ENCODE data around the gene KLHDC7A.

KLHDC7A gene

GRCh38 chr1:18534810-18535205 lies 54.1 kb downstream of the KLHDC7A start:
- H3K9me3 ChIP-seq (ENCODE audit: control insufficient read depth, low read length) = no peaks in the 10 kb centered on the region
- TF ChIP-seq, protein P1, sequence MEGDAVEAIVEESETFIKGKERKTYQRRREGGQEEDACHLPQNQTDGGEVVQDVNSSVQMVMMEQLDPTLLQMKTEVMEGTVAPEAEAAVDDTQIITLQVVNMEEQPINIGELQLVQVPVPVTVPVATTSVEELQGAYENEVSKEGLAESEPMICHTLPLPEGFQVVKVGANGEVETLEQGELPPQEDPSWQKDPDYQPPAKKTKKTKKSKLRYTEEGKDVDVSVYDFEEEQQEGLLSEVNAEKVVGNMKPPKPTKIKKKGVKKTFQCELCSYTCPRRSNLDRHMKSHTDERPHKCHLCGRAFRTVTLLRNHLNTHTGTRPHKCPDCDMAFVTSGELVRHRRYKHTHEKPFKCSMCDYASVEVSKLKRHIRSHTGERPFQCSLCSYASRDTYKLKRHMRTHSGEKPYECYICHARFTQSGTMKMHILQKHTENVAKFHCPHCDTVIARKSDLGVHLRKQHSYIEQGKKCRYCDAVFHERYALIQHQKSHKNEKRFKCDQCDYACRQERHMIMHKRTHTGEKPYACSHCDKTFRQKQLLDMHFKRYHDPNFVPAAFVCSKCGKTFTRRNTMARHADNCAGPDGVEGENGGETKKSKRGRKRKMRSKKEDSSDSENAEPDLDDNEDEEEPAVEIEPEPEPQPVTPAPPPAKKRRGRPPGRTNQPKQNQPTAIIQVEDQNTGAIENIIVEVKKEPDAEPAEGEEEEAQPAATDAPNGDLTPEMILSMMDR (IDR thresholded peaks at IDR 0.05) = no peak
- H3K4me2 ChIP-seq (ENCODE audit: low read length) = no peak overlapping the region
- no peaks in the 10 kb centered on the region for H3K36me3 ChIP-seq (ENCODE audit: control insufficient read depth, insufficient read depth, low read length)
- H3K4me3 ChIP-seq (ENCODE audit: low read depth, low read length) = no peak overlapping the region
- H3K79me2 ChIP-seq = no peaks in the 10 kb centered on the region
- no peak overlapping the region for H3K9ac ChIP-seq
- no peak overlapping the region for H3K27ac ChIP-seq
- no peak overlapping the region for H2AFZ ChIP-seq
- H3K4me1 ChIP-seq = no peaks in the 10 kb centered on the region
- no peaks in the 10 kb centered on the region for H3K27me3 ChIP-seq (ENCODE audit: control insufficient read depth, insufficient read depth, low read length)
